Measurements from ENCODE around the gene UBAP2.

The UBAP2 gene, protein sequence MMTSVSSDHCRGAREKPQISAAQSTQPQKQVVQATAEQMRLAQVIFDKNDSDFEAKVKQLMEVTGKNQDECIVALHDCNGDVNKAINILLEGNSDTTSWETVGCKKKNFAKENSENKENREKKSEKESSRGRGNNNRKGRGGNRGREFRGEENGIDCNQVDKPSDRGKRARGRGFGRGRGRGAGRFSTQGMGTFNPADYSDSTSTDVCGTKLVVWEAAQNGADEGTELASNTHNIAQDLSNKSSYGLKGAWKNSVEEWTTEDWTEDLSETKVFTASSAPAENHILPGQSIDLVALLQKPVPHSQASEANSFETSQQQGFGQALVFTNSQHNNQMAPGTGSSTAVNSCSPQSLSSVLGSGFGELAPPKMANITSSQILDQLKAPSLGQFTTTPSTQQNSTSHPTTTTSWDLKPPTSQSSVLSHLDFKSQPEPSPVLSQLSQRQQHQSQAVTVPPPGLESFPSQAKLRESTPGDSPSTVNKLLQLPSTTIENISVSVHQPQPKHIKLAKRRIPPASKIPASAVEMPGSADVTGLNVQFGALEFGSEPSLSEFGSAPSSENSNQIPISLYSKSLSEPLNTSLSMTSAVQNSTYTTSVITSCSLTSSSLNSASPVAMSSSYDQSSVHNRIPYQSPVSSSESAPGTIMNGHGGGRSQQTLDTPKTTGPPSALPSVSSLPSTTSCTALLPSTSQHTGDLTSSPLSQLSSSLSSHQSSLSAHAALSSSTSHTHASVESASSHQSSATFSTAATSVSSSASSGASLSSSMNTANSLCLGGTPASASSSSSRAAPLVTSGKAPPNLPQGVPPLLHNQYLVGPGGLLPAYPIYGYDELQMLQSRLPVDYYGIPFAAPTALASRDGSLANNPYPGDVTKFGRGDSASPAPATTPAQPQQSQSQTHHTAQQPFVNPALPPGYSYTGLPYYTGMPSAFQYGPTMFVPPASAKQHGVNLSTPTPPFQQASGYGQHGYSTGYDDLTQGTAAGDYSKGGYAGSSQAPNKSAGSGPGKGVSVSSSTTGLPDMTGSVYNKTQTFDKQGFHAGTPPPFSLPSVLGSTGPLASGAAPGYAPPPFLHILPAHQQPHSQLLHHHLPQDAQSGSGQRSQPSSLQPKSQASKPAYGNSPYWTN

GRCh38 chr9:34048727-34049629, at the start of gene UBAP2:
UBAP2 (minus strand) TSS chr9:34048887; CDS start chr9:34017148, 31,739 bp downstream.
- H3K36me3 ChIP-seq (ENCODE audit: insufficient read depth, low read length) = peaks cover 5% of the 10 kb centered on the region
- H3K4me3 ChIP-seq (ENCODE audit: low read depth, low read length, poor library complexity, severe bottlenecking) = peak within 1 kb of the TSS; percentile 86
- no peaks in the 10 kb centered on the region for H3F3A ChIP-seq (ENCODE audit: insufficient read depth, low read length)
- H3K9me3 ChIP-seq (ENCODE audit: low read length) = no peaks in the 10 kb centered on the region
- H3K79me2 ChIP-seq (ENCODE audit: insufficient read depth, low read length) = peaks cover 46% of the 10 kb centered on the region
- H4K20me1 ChIP-seq (ENCODE audit: insufficient read depth, low read length) = no peaks in the 10 kb centered on the region
- no peaks in the 10 kb centered on the region for H3K27me3 ChIP-seq (ENCODE audit: insufficient read depth, low read length)
- TF ChIP-seq CTCF (IDR thresholded peaks at IDR 0.05; ENCODE audit: low read length) (no peak), EZH2 (IDR thresholded peaks at IDR 0.05; ENCODE audit: borderline replicate concordance, low read length) (no peak)
- peak within 1 kb of the TSS; percentile 64 for H2AFZ ChIP-seq (ENCODE audit: low read length)
- H3K27ac ChIP-seq (ENCODE audit: low read depth, low read length, poor library complexity, severe bottlenecking) = peak within 1 kb of the TSS; percentile 83
- H3K4me1 ChIP-seq (ENCODE audit: insufficient read depth, low read length, severe bottlenecking) = peaks cover 36% of the 10 kb centered on the region
- peak within 1 kb of the TSS; percentile 88 for H3K9ac ChIP-seq (ENCODE audit: low read length)
- peak within 1 kb of the TSS; percentile 91 for H3K4me2 ChIP-seq (ENCODE audit: low read length)
- H3K9me2 ChIP-seq (ENCODE audit: low read depth, low read length) = no peaks in the 10 kb centered on the region

DNA sequence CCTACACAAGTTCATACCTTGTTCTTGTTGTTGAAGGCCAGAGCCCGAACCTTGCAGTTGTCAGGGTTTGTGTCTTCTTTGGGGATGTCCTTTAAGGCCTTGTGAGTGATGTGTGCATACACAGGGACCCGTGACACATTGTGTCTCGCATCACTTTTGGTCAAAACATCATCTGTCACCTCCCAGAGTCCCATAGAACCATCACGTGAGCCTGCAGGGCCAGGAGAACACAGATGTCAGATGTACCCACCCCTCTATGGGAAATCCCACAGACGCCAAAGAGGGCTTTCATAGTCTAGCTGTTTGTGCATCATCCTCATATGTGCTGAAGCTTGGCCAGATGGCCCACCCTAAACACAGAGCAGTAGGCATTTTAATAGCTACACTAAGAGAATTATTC, 49.6 kb upstream of the UBAP2 start:
- Histone ChIP-seq H3K4me2 (ENCODE audit: low read length) (peak overlapping the region; percentile 47), H3K36me3 (ENCODE audit: insufficient read depth, low read length) (peaks cover 81% of the 10 kb centered on the region), H3K79me2 (ENCODE audit: insufficient read depth, low read length) (no peaks in the 10 kb centered on the region), H3K9me3 (ENCODE audit: low read length) (no peaks in the 10 kb centered on the region), H3K27ac (ENCODE audit: low read depth, low read length, poor library complexity, severe bottlenecking) (peak overlapping the region; percentile 98), H2AFZ (ENCODE audit: low read length) (no peak overlapping the region), H4K20me1 (ENCODE audit: insufficient read depth, low read length) (no peaks in the 10 kb centered on the region), H3K4me1 (ENCODE audit: insufficient read depth, low read length, severe bottlenecking) (peaks cover 57% of the 10 kb centered on the region), H3K27me3 (ENCODE audit: insufficient read depth, low read length) (no peaks in the 10 kb centered on the region), H3F3A (ENCODE audit: insufficient read depth, low read length) (no peaks in the 10 kb centered on the region), H3K4me3 (ENCODE audit: low read depth, low read length, poor library complexity, severe bottlenecking) (peak overlapping the region; percentile 34), H3K9me2 (ENCODE audit: low read depth, low read length) (no peaks in the 10 kb centered on the region), H3K9ac (ENCODE audit: low read length) (peak overlapping the region; percentile 48; the same call in 1 of the 2 replicates)
- TF ChIP-seq CTCF (IDR thresholded peaks at IDR 0.05; ENCODE audit: low read length) (no peak), EZH2 (IDR thresholded peaks at IDR 0.05; ENCODE audit: borderline replicate concordance, low read length) (no peak)

Data from OCI-LY1 (cell line).